Activated T-cell treated with anti-CD3 and anti-CD28 coated beads, Interleukin-2, amount 50 U/mL, for 4 hours (primary cell): Measurements from ENCODE around the gene HEATR3. TPM values are rescaled to one million over a fixed set of nuclear protein-coding genes. Genes with fewer than 3 reads are reported as not detected.

Experiments
- ATAC-seq, 2 donors: fragments of 200-7000 bp; cut with Tn5 transposase; one replicate each; pipeline ENCODE4 v1.10.0; 2021
- DNase-seq: peaks from one replicate; pipeline ENCODE4 v3.0.0-alpha.2; 2020
- H3K27me3 Mint-ChIP-seq: one replicate; pipeline ENCODE4 v1.8.0; 2021; ENCODE audit warnings: low read depth, mixed read lengths
- H3K36me3 Mint-ChIP-seq: one replicate; pipeline ENCODE4 v1.8.0; 2022; ENCODE audit warnings: mixed read lengths; ENCODE audit not compliant: insufficient read depth
- H3K4me1 Mint-ChIP-seq: one replicate; pipeline ENCODE4 v1.8.0; 2021; ENCODE audit warnings: low read depth, mixed read lengths
- H3K4me3 Mint-ChIP-seq: one replicate; pipeline ENCODE4 v1.8.0; 2021; ENCODE audit warnings: mild to moderate bottlenecking, moderate library complexity, mixed read lengths
- H3K9me3 Mint-ChIP-seq: one replicate; pipeline ENCODE4 v1.8.0; 2021; ENCODE audit warnings: mixed read lengths
- total RNA-seq, 3 donors: library from RNA; stranded (reverse); gene quantifications; one replicate each; pipeline ENCODE4 v1.2.1, GENCODE V29; 2021

HEATR3 gene
- total RNA-seq, 3 donors from 2014 or later, result 20.9 to 25.0 (median 24.5) TPM

GRCh38 chr16:50068550-50068949, 2.8 kb downstream of the HEATR3 start:
- no peaks in the 10 kb centered on the region for H3K9me3 Mint-ChIP-seq
- H3K36me3 Mint-ChIP-seq, result peaks cover 30% of the 10 kb centered on the region
- H3K27me3 Mint-ChIP-seq, result no peaks in the 10 kb centered on the region
- H3K4me1 Mint-ChIP-seq, result peaks cover 51% of the 10 kb centered on the region
- peak overlapping the region; percentile 82 for H3K4me3 Mint-ChIP-seq
- no peak for ATAC-seq
- no peak for DNase-seq

- no peak for ATAC-seq
- H3K9me3 Mint-ChIP-seq, result no peaks in the 10 kb centered on the region
Measured at GRCh38 chr16:50069060-50069459, 3.3 kb downstream of the HEATR3 start.

GRCh38 chr16:50071075-50071671, 5.4 kb downstream of the HEATR3 start:
- Mint-ChIP-seq H3K9me3 (no peaks in the 10 kb centered on the region), H3K27me3 (no peaks in the 10 kb centered on the region), H3K4me3 (no peak overlapping the region), H3K4me1 (peaks cover 45% of the 10 kb centered on the region), H3K36me3 (peaks cover 33% of the 10 kb centered on the region)
- ATAC-seq (no peak), DNase-seq (no peak)

More at GRCh38 chr16:50069060-50069459, 3.3 kb downstream of the HEATR3 start:
- no peak for DNase-seq
- Mint-ChIP-seq H3K27me3 (no peaks in the 10 kb centered on the region), H3K4me3 (no peak overlapping the region), H3K4me1 (peaks cover 51% of the 10 kb centered on the region), H3K36me3 (peaks cover 30% of the 10 kb centered on the region)

GRCh38 chr16:50072730-50073129, 7.0 kb downstream of the HEATR3 start:
- Mint-ChIP-seq H3K4me1 (peaks cover 35% of the 10 kb centered on the region), H3K4me3 (no peak overlapping the region), H3K36me3 (peaks cover 36% of the 10 kb centered on the region), H3K9me3 (no peaks in the 10 kb centered on the region), H3K27me3 (no peaks in the 10 kb centered on the region)
- DNase-seq (no peak), ATAC-seq (no peak)

- H3K9me3 Mint-ChIP-seq, result no peaks in the 10 kb centered on the region
- no peaks in the 10 kb centered on the region for H3K27me3 Mint-ChIP-seq
- peaks cover 37% of the 10 kb centered on the region for H3K36me3 Mint-ChIP-seq
- H3K4me3 Mint-ChIP-seq, result no peak overlapping the region
- no peak for ATAC-seq
- DNase-seq, result no peak
- peaks cover 7% of the 10 kb centered on the region for H3K4me1 Mint-ChIP-seq
Measured at GRCh38 chr16:50079397-50080140, 13.8 kb downstream of the HEATR3 start.

GRCh38 chr16:50081428-50082018, 15.8 kb downstream of the HEATR3 start:
- Mint-ChIP-seq H3K4me1 (peaks cover 5% of the 10 kb centered on the region), H3K27me3 (no peaks in the 10 kb centered on the region), H3K36me3 (peaks cover 49% of the 10 kb centered on the region), H3K4me3 (no peak overlapping the region), H3K9me3 (no peaks in the 10 kb centered on the region)
- DNase-seq (no peak), ATAC-seq (no peak)

- peaks cover 46% of the 10 kb centered on the region for H3K36me3 Mint-ChIP-seq
- H3K27me3 Mint-ChIP-seq, result no peaks in the 10 kb centered on the region
- no peak for DNase-seq
- H3K4me1 Mint-ChIP-seq, result peaks cover 2% of the 10 kb centered on the region
- H3K4me3 Mint-ChIP-seq, result no peak overlapping the region
- no peak for ATAC-seq
- no peaks in the 10 kb centered on the region for H3K9me3 Mint-ChIP-seq
Measured at GRCh38 chr16:50083996-50084395, 18.2 kb downstream of the HEATR3 start.

- ATAC-seq (no peak), DNase-seq (no peak)
- H3K4me1 Mint-ChIP-seq, result no peaks in the 10 kb centered on the region
- H3K27me3 Mint-ChIP-seq, result no peaks in the 10 kb centered on the region
- H3K36me3 Mint-ChIP-seq, result peaks cover 41% of the 10 kb centered on the region
- H3K4me3 Mint-ChIP-seq, result no peak overlapping the region
- H3K9me3 Mint-ChIP-seq, result no peaks in the 10 kb centered on the region
Measured at GRCh38 chr16:50086176-50086575, 20.4 kb downstream of the HEATR3 start.

GRCh38 chr16:50088302-50088701, 22.5 kb downstream of the HEATR3 start:
- ATAC-seq, result no peak
- H3K36me3 Mint-ChIP-seq, result peaks cover 40% of the 10 kb centered on the region

GRCh38 chr16:50092891-50093290, 27.1 kb downstream of the HEATR3 start:
- no peaks in the 10 kb centered on the region for H3K9me3 Mint-ChIP-seq
- no peak for ATAC-seq
- no peak for DNase-seq
- H3K27me3 Mint-ChIP-seq, result no peaks in the 10 kb centered on the region
- no peak overlapping the region for H3K4me3 Mint-ChIP-seq
- no peaks in the 10 kb centered on the region for H3K4me1 Mint-ChIP-seq
- peaks cover 19% of the 10 kb centered on the region for H3K36me3 Mint-ChIP-seq

More at GRCh38 chr16:50088302-50088701, 22.5 kb downstream of the HEATR3 start:
- Mint-ChIP-seq H3K27me3 (no peaks in the 10 kb centered on the region), H3K9me3 (no peaks in the 10 kb centered on the region), H3K4me3 (no peak overlapping the region), H3K4me1 (no peaks in the 10 kb centered on the region)
- DNase-seq, result no peak

GRCh38 chr16:50093607-50094539, 28.1 kb downstream of the HEATR3 start:
- DNase-seq, result peak; percentile 6
- Mint-ChIP-seq H3K4me3 (no peak overlapping the region), H3K4me1 (no peaks in the 10 kb centered on the region), H3K36me3 (peaks cover 15% of the 10 kb centered on the region), H3K9me3 (no peaks in the 10 kb centered on the region), H3K27me3 (no peaks in the 10 kb centered on the region)
- no peak for ATAC-seq

- Mint-ChIP-seq H3K27me3 (no peaks in the 10 kb centered on the region), H3K36me3 (peaks cover 19% of the 10 kb centered on the region), H3K4me3 (no peak overlapping the region), H3K9me3 (no peaks in the 10 kb centered on the region), H3K4me1 (no peaks in the 10 kb centered on the region)
- ATAC-seq, result no peak
- DNase-seq, result no peak
Measured at GRCh38 chr16:50096791-50097190, 31.0 kb downstream of the HEATR3 start.

GRCh38 chr16:50099957-50100648, 34.3 kb downstream of the HEATR3 start:
- Mint-ChIP-seq H3K9me3 (no peaks in the 10 kb centered on the region), H3K4me1 (peaks cover 3% of the 10 kb centered on the region), H3K36me3 (peaks cover 19% of the 10 kb centered on the region)

More at GRCh38 chr16:50099957-50100648, 34.3 kb downstream of the HEATR3 start:
- DNase-seq (no peak), ATAC-seq (no peak)
- Mint-ChIP-seq H3K27me3 (no peaks in the 10 kb centered on the region), H3K4me3 (no peak overlapping the region)
